ENCODE measurements around the gene TEC. TPM values are rescaled to one million over a fixed set of nuclear protein-coding genes. Genes with fewer than 3 reads are reported as not detected.
A peak's percentile ranks its signal among the peaks of the same experiment; 100 is the strongest.

Gene TEC
- total and polyA plus RNA-seq, 9 of the 15 experiments (the other 6 are each of a cell fraction or from before 2014, with no cell fraction given): 5.3 to 14.7 (median 8.8) TPM

DNA sequence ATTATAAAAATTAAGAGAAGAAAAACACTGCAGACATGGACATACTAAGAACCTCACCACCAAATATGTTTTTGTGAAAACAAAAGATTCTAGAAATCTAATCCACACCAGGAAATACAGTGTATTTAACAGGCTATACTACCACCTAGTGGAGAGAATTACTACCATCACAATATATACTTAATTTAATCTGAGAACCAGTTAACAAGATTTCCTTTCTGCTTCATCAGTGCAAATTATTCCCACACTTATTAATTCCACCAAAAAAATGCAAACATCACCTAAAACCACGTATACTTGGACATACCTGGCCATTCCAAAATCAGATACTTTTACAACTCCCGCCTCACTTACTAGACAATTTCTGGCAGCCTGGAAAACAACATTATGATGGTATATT, 128.6 kb downstream of the TEC start (continued):
- TF ChIP-seq, protein P1, sequence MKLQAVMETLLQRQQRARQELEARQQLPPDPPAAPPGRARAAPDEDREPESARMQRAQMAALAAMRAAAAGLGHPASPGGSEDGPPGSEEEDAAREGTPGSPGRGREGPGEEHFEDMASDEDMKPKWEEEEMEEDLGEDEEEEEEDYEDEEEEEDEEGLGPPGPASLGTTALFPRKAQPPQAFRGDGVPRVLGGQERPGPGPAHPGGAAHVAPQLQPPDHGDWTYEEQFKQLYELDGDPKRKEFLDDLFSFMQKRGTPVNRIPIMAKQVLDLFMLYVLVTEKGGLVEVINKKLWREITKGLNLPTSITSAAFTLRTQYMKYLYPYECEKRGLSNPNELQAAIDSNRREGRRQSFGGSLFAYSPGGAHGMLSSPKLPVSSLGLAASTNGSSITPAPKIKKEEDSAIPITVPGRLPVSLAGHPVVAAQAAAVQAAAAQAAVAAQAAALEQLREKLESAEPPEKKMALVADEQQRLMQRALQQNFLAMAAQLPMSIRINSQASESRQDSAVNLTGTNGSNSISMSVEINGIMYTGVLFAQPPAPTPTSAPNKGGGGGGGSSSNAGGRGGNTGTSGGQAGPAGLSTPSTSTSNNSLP (IDR thresholded peaks at IDR 0.05; ENCODE audit: borderline replicate concordance, low read depth, low read length): peak; percentile 36; the same call in 1 of the 2 replicates
- TF ChIP-seq CBFA2T3 (IDR thresholded peaks at IDR 0.05) (no peak), GABPA (tag; conservative IDR thresholded peaks at IDR 0.05; ENCODE audit: low read depth) (no peak), GATAD2B (IDR thresholded peaks at IDR 0.05; ENCODE audit: borderline replicate concordance) (0 out of 2 replicates have a peak, but pooled peaks have one; percentile 27), DNMT1 (IDR thresholded peaks at IDR 0.05) (no peak), KDM5B (IDR thresholded peaks at IDR 0.05; ENCODE audit: insufficient replicate concordance, low read depth, low read length) (no peak), SUPT5H (IDR thresholded peaks at IDR 0.05) (no peak), ZNF436 (CRISPR knock-in tag; IDR thresholded peaks at IDR 0.05) (no peak), ZNF778 (CRISPR knock-in tag; IDR thresholded peaks at IDR 0.05) (no peak), ZNF24 (IDR thresholded peaks at IDR 0.05) (no peak), U2AF2 (optimal IDR thresholded peaks at IDR 0.05; ENCODE audit: low read depth, low read length) (no peak), MAFF (IDR thresholded peaks at IDR 0.05; ENCODE audit: low read length) (no peak), TEAD2 (tag; IDR thresholded peaks at IDR 0.05) (no peak)
- TF ChIP-seq, protein P2, sequence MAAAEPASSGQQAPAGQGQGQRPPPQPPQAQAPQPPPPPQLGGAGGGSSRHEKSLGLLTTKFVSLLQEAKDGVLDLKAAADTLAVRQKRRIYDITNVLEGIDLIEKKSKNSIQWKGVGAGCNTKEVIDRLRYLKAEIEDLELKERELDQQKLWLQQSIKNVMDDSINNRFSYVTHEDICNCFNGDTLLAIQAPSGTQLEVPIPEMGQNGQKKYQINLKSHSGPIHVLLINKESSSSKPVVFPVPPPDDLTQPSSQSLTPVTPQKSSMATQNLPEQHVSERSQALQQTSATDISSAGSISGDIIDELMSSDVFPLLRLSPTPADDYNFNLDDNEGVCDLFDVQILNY (CRISPR knock-in tag; IDR thresholded peaks at IDR 0.05): no peak
- TF ChIP-seq, protein P3, sequence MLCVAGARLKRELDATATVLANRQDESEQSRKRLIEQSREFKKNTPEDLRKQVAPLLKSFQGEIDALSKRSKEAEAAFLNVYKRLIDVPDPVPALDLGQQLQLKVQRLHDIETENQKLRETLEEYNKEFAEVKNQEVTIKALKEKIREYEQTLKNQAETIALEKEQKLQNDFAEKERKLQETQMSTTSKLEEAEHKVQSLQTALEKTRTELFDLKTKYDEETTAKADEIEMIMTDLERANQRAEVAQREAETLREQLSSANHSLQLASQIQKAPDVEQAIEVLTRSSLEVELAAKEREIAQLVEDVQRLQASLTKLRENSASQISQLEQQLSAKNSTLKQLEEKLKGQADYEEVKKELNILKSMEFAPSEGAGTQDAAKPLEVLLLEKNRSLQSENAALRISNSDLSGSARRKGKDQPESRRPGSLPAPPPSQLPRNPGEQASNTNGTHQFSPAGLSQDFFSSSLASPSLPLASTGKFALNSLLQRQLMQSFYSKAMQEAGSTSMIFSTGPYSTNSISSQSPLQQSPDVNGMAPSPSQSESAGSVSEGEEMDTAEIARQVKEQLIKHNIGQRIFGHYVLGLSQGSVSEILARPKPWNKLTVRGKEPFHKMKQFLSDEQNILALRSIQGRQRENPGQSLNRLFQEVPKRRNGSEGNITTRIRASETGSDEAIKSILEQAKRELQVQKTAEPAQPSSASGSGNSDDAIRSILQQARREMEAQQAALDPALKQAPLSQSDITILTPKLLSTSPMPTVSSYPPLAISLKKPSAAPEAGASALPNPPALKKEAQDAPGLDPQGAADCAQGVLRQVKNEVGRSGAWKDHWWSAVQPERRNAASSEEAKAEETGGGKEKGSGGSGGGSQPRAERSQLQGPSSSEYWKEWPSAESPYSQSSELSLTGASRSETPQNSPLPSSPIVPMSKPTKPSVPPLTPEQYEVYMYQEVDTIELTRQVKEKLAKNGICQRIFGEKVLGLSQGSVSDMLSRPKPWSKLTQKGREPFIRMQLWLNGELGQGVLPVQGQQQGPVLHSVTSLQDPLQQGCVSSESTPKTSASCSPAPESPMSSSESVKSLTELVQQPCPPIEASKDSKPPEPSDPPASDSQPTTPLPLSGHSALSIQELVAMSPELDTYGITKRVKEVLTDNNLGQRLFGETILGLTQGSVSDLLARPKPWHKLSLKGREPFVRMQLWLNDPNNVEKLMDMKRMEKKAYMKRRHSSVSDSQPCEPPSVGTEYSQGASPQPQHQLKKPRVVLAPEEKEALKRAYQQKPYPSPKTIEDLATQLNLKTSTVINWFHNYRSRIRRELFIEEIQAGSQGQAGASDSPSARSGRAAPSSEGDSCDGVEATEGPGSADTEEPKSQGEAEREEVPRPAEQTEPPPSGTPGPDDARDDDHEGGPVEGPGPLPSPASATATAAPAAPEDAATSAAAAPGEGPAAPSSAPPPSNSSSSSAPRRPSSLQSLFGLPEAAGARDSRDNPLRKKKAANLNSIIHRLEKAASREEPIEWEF (CRISPR knock-in tag; IDR thresholded peaks at IDR 0.05): no peak

Data from K562 (cell line).